ENCODE results near the gene S100A2.

- TF ChIP-seq CTCF (IDR thresholded peaks at IDR 0.05): no peak
- TF ChIP-seq POLR2A (IDR thresholded peaks at IDR 0.05): no peak
Measured at GRCh38 chr1:153560241-153560640, 5.4 kb downstream of the S100A2 start.

All from testis (tissue), 2 donors.